SH-SY5Y (cell line): Measurements from ENCODE around the gene DOCK4.

Experiments
- GATA2 ChIP-seq: IDR thresholded peaks from 2 replicates; pipeline ENCODE4 v1.6.1; 2011; ENCODE audit warnings: mild to moderate bottlenecking, low read depth, low read length
- GATA3 ChIP-seq: IDR thresholded peaks from 2 replicates; pipeline ENCODE4 v1.6.1; 2011; ENCODE audit warnings: low read depth, mild to moderate bottlenecking, low read length, moderate library complexity

GRCh38 chr7:111903016-111903415, 303.2 kb downstream of the DOCK4 start:
- TF ChIP-seq GATA2 (no peak), GATA3 (no peak)
